ENCODE results near the gene ANO10.

The ANO10 gene

DNA sequence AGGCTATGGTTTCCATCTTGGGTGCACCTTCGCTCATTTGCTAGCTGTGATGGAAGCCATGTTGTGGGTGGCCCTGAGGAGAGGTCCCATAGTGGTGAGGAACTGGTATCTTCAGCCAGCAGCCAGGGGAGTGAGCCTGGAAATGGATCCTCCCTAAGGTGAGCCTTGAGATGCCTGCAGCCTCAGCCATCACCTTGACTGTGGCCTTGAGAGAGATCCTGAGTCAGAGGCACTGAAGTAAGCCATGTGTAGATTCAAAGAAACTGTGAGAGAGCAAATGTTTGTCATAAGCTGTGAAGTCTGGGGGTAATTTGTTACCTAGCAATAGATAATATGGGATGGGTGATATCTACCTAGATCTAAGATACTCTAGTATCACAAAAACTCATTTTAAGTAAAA is 230.2 kb downstream of the ANO10 start:
- CTCF ChIA-PET = no interaction called here
- TF ChIP-seq CTCF (conservative IDR thresholded peaks at IDR 0.05; ENCODE audit: low read depth) = no peak
- POLR2A ChIA-PET (ENCODE audit: low non-redundant PET) = no interaction called here
- H3K27ac ChIP-seq = no peak overlapping the region
- no peak for DNase-seq (ENCODE audit: low spot score)

GRCh38 chr3:43390255-43390588 is 231.6 kb downstream of the ANO10 start:
- no peak for DNase-seq (ENCODE audit: low spot score)
- peak overlapping the region; percentile 55 for H3K27ac ChIP-seq
- TF ChIP-seq CTCF (conservative IDR thresholded peaks at IDR 0.05; ENCODE audit: low read depth) = no peak
- ChIA-PET POLR2A (ENCODE audit: low non-redundant PET) (no interaction called here), CTCF (no interaction called here)

- peak overlapping the region; percentile 55 for H3K27ac ChIP-seq
- TF ChIP-seq CTCF (conservative IDR thresholded peaks at IDR 0.05; ENCODE audit: low read depth) = no peak
- POLR2A ChIA-PET (ENCODE audit: low non-redundant PET) = no interaction called here
- DNase-seq (ENCODE audit: low spot score) = peak; percentile 47
- CTCF ChIA-PET = interaction anchor here (0.9 to 1.2 kb wide), 2 partner anchors 12 to 15 kb away, joined by 3 to 4 read pairs; no protein-coding TSS in a partner anchor
These were observed 232.2 kb downstream of the ANO10 start for GRCh38 chr3:43389388-43390254.

GRCh38 chr3:43388915-43389314 is 232.9 kb downstream of the ANO10 start:
- no peak for TF ChIP-seq CTCF (conservative IDR thresholded peaks at IDR 0.05; ENCODE audit: low read depth)
- POLR2A ChIA-PET (ENCODE audit: low non-redundant PET) = no interaction called here
- DNase-seq (ENCODE audit: low spot score) = no peak
- no peak overlapping the region for H3K27ac ChIP-seq
- CTCF ChIA-PET = interaction anchor here (0.9 to 1.2 kb wide), 2 partner anchors 11 to 15 kb away, joined by 3 to 4 read pairs; no protein-coding TSS in a partner anchor

GRCh38 chr3:43388175-43388574 is 233.6 kb downstream of the ANO10 start:
- DNase-seq (ENCODE audit: low spot score) = no peak
- ChIA-PET POLR2A (ENCODE audit: low non-redundant PET) (no interaction called here), CTCF (no interaction called here)
- TF ChIP-seq CTCF (conservative IDR thresholded peaks at IDR 0.05; ENCODE audit: low read depth) = no peak
- H3K27ac ChIP-seq = no peak overlapping the region

DNA sequence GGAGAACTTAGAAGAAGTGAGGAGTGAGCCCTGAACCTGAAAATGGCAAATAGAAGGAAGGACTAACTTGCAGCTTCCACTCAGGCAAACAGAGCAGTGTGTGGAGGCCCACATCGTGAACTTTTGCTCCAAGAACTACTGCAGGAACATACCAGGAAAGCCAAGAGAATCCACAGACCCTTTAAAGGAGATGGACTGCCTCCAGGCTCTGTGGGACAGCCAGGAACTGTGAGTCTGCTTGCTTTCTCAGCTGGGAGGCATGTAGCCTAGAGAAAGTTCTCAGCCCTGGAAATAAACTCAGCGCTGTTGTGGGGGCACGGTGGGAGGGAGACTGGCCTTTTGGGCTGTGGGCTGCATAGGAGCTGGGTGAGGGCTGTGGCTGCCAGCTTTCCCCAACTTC is 242.5 kb downstream of the ANO10 start:
- TF ChIP-seq CTCF (conservative IDR thresholded peaks at IDR 0.05; ENCODE audit: low read depth) = no peak
- ChIA-PET POLR2A (ENCODE audit: low non-redundant PET) (no interaction called here), CTCF (no interaction called here)
- H3K27ac ChIP-seq = no peak overlapping the region
- no peak for DNase-seq (ENCODE audit: low spot score)
